ENCODE measurements around the gene MLPH. TPM values are rescaled to one million over a fixed set of nuclear protein-coding genes. Genes with fewer than 3 reads are reported as not detected.

Gene MLPH
- total and polyA plus RNA-seq, 2 of the 13 experiments (the other 11 are each of a cell fraction or from before 2014, with no cell fraction given), result 0.12 TPM; not detected in 1

- TF ChIP-seq ZSCAN5A (CRISPR knock-in tag; IDR thresholded peaks at IDR 0.05; ENCODE audit: borderline replicate concordance) (no peak), MIER2 (CRISPR knock-in tag; IDR thresholded peaks at IDR 0.05) (peak; percentile 65; the same call in 1 of the 2 replicates), ZBTB20 (CRISPR knock-in tag; IDR thresholded peaks at IDR 0.05; ENCODE audit: borderline replicate concordance, low read depth) (no peak; the same call in 1 of the 2 replicates), AFF4 (CRISPR knock-in tag; IDR thresholded peaks at IDR 0.05) (no peak), ZSCAN25 (CRISPR knock-in tag; IDR thresholded peaks at IDR 0.05) (0 out of 2 replicates have a peak, but pooled peaks have one; percentile 43), SP140L (CRISPR knock-in tag; IDR thresholded peaks at IDR 0.05; ENCODE audit: borderline replicate concordance) (peak; percentile 70; the same call in 1 of the 2 replicates), ZNF121 (CRISPR knock-in tag; IDR thresholded peaks at IDR 0.05) (no peak), ZNF354B (CRISPR knock-in tag; IDR thresholded peaks at IDR 0.05) (no peak; the same call in 1 of the 2 replicates), ZBTB33 (CRISPR knock-in tag; IDR thresholded peaks at IDR 0.05) (no peak; the same call in 1 of the 2 replicates), KIAA2018 (CRISPR knock-in tag; IDR thresholded peaks at IDR 0.05; ENCODE audit: borderline replicate concordance) (no peak), SALL1 (CRISPR knock-in tag; IDR thresholded peaks at IDR 0.05) (peak; percentile 83), ARNT (IDR thresholded peaks at IDR 0.05) (no peak)
Observed at GRCh38 chr2:237572021-237572741, 85.1 kb downstream of the MLPH start (continued).
